ENCODE measurements around the gene CPLANE2. TPM values are rescaled to one million over a fixed set of nuclear protein-coding genes. Genes with fewer than 3 reads are reported as not detected.
"Not testable (repeated sequence)": the region's sequence is repeated elsewhere in the genome, so short reads cannot be mapped to it uniquely, and the experiment has no call there.

Gene CPLANE2
- polyA plus RNA-seq, 12 donors: 1.0 to 4.4 (median 2.1) TPM; not detected in 2

- DNase-seq: no peak
Observed at GRCh38 chr1:16209847-16210407, 27.1 kb downstream of the CPLANE2 start.

GRCh38 chr1:16209132-16209846, 27.7 kb downstream of the CPLANE2 start:
- DNase-seq: no peak

- no peak for DNase-seq
Observed at GRCh38 chr1:16208270-16208987, 28.6 kb downstream of the CPLANE2 start.

DNA sequence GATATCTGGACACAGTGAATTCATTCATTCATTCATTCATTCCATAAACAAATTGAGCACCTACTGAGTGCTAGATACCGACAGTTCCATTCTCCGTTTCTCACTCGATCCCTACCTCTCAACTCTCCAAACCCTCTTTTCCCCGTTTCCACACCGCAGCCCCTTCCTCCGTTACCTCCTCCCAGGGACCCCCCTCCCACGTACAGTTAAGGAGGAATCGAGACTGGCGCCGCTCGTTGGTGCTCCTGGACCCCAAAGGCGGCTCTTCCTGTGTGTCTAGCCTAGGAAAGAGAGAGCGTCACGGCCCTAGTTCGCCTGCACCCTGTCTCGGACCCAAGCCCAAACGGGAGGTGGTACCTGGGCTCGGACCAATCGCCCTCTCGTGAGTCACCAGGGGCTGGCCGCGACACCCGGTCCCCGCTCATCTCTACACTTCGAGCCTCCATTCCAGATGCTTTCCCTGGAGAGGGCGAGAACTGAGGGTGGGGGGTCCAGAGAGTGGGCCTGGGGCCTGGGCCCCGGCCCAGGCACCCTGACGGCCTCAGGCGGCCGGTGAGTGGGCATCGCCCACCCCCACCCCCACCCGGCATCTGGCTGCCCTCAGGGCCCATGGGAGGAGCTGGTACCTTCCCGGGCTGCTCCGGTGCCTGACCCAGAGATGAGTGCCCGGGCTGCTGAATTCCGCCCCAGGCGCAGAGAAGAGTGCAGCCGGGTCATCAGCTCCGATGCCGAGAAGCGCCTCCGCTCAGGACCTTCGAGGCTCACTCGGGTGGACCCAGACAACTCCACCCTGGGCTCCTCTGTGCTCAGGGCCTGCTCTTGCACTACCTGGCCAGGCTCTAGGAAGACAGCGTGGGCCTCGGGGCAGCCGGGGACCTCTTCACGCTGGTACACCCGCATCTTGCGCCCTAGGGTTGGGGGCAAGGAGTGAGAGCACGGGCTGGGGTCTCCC, 29.4 kb downstream of the CPLANE2 start:
- no peak for DNase-seq

DNA sequence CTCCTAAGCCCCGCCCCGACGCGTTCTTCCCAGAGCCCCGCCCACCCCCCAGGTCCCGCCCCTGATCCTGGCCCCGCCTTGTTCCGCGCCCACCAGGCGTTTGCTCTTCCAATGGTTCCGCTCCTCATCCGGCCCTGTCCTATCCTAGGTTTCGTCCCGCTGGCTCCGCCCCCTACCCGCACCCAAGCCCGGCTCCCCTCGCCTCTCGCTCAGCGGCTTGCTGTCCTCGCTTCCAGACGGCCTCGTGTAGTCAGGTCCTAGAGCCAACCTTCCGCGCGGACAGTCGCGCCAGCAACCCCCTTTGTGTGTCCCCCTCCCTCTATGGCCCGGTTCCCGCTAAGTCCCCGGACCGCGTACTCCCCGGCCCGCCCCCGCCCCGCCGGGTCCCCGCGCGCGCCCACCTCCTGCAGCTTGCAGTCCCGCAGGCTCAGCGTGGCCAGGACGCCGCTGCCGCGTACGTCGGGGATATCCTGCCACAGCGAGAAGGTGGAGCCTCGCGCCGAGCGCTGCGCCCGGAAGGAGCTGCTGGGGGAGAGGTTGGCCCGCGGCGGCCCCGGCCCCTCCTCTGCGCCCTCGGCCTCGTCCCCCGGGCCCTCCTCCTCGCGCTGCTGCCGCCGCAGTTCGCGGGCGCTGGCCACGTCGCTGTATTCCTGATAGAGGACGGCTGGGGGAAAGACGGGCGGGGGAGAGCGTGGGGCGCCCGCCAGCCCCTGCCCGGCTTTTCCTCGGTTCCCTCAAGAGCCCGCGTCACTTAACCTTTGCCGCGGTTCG, 30.3 kb downstream of the CPLANE2 start:
- peak; percentile 96 for DNase-seq

- DNase-seq: no peak
Observed at GRCh38 chr1:16205891-16206546, 31.0 kb downstream of the CPLANE2 start.

DNA sequence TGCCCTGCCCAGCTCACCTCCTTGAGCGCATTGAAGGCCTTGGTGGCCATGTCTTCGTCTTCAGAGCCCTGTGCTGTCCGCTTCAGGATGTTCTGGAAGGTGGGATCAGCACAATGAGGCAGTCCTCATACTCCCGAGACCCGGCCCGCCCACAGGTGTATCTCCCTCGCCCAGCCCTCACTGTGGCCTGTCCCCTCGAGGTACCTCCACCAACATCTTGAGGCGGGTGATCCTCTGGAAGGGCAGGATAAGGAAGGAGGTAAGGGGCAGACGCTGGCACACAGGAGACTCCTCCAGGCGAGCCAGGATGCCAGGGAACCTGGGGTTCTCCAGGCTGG, 31.7 kb downstream of the CPLANE2 start:
- DNase-seq: no peak

DNA sequence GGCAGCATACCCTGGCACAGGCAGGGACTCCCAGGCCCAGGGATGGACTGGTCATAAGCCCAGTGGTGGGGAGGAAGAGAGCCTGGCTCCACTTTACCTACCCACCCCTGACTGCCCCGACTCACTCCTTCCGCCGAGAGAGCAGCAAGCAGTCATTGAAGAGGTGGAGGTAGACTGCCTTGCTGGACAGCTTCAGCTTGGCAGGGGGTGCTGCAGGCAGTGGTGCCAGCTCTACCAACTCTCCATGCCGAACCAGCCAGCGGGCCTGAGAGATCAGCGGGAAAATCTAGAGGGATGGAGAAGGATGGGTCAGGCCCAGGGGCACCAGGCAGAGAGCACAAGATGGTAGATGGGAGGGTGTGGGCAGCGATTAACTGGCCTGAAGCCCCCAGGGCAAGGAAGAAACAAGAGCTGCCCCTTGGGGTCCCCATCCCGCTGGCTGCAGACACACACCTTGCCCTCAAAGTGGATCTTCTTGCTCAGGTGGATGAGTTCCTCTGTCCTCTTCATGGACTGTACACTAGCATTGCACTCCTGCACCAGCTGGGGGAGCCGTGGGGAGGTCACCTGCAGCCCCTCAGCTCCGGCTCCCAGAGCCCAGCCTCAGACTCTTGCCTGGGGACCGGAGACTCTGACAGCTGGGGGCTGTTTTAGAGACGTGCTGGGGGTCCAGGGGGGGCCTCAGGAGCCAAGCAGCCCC, 32.2 kb downstream of the CPLANE2 start:
- no peak for DNase-seq

GRCh38 chr1:16204216-16204615, 32.8 kb downstream of the CPLANE2 start:
- no peak for DNase-seq

GRCh38 chr1:16203550-16203949, 33.4 kb downstream of the CPLANE2 start:
- no peak for DNase-seq

- no peak for DNase-seq
Observed at GRCh38 chr1:16202281-16203210, 34.4 kb downstream of the CPLANE2 start.

DNA sequence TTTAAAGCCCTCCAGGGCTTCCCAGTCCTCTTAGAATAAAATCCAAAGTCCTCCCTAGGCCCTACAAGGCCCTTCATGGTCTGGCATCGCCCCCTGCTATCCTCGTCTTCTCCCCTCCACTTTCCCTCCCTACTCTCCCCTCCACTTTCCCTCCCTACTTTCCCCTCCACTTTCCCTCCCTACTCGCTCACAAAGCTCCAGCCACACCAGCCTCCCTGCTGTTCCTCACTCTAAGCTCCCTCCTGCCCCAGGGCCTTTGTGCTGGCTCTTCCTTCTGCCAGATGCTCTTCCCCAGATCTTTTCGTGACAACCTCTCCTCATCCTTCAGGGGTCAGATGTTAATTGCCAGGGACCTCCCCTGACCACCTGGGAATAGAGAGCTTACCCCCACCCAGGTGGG, 37.3 kb downstream of the CPLANE2 start:
- no peak for DNase-seq

GRCh38 chr1:16199157-16199501, 37.9 kb downstream of the CPLANE2 start:
- DNase-seq: no peak

DNA sequence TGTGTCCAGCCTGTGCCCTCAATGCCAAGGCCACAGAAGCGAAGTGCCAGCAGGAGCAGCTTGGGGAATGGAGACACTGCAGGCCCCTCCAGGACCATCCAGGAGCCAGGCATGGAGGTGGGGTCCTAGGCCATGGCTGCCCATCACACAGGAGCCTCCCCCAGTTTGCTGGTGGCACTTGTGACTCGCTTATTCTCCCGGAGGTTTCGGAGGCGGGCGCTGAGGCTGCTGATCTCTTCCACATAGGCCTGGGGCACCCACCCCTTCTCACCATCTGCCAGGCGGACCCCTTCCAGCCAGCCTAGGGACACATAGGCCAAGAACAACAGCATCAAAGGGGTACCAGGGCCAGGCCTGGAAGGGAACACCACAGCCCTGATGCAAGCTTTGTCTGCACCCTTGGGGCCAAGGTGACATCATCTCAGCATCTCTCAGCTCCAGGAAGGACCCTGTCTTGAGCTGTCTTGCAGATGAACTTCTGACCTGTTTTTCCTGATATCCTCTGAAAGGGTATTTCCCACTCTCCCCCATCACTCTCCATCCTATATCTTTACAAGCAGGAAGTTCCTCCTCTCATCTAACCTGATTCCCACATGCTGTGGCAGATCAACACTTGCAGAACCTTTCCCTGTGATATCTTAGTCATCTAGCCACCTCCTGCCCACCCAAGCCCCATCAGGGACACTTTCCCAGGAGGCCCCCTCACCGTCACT, 38.4 kb downstream of the CPLANE2 start:
- no peak for DNase-seq

- DNase-seq: no peak
Observed at GRCh38 chr1:16196874-16197273, 40.1 kb downstream of the CPLANE2 start.

DNA sequence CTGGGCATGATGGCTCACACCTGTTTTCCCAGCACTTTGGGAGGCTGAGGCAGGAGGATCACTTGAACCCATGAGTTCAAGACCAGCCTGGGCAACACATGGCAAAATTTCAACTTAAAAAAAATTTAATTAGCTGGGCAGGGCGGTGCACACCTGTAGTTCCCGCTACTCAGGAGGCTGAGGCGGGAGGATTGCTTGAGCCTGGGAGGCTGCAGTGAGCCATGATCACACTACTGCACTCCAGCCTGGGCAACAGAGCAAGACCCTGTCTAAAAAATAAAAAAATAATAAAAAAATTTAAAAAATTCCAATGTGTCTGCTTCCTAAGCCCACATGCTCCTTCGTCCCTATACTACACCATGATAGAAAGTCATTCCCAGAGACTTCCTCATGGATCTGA, 40.8 kb downstream of the CPLANE2 start:
- DNase-seq: not testable (repeated sequence)

- no peak for DNase-seq
Observed at GRCh38 chr1:16195518-16195905, 41.5 kb downstream of the CPLANE2 start.

DNA sequence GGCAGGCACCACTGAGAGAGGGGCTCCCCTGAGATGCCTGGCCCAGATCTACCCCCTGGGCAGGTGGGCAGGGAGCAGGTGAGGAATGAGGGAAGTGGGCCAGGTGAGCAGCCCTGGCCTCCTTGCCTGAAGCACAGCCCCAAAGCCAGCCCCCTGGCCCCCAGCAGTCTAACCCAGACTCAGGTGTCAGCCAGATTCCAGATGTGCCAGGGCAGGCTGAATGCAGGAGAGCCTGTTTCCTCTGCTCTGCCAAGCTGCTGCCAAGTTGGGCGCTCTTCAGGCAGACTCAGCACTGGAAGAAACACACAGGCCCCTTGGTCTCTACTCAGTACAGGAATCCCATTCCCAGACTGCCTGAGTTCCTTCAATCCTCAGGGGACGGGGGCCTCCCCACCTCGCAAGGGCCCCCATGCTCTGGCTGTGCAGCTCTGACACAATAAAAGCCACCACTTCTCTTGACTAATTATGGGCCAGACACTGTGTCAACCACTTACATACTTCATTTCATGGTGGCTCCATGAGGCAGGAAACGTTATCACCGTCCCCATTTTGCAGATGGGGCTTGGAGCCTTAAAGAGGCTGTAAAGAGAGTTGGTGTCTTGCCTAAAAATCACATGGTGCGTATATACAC, 45.0 kb downstream of the CPLANE2 start:
- no peak for DNase-seq

Data from muscle of arm (tissue), 12 donors.